GM19438 (cell line): ENCODE measurements around the gene SYT6.

Experiments used
- ATAC-seq: cut with Tn5 transposase; IDR thresholded peaks from one replicate; pipeline ENCODE4 v1.9.1; 2021; ENCODE audit warnings: low read depth; ENCODE audit not compliant: unreplicated experiment

SYT6 gene

GRCh38 chr1:114094675-114095074, 59.0 kb downstream of the SYT6 start:
- ATAC-seq: no peak

DNA sequence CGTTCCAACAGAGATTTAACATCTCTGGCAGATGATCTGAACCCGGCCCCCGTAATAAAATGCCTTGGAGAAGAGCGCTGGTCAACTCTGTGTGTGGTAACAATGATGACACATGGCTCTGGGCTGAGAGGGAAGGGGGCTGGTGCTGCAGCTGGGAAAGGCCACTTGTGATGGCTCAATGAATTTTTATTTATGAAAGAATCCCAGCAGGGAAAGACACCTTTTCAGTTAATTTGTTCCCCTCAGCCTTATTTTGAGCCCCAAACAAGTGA, 59.4 kb downstream of the SYT6 start:
- ATAC-seq: no peak

GRCh38 chr1:114093624-114094362, 59.9 kb downstream of the SYT6 start:
- ATAC-seq: no peak

GRCh38 chr1:114092186-114093062, 61.2 kb downstream of the SYT6 start:
- ATAC-seq: no peak

DNA sequence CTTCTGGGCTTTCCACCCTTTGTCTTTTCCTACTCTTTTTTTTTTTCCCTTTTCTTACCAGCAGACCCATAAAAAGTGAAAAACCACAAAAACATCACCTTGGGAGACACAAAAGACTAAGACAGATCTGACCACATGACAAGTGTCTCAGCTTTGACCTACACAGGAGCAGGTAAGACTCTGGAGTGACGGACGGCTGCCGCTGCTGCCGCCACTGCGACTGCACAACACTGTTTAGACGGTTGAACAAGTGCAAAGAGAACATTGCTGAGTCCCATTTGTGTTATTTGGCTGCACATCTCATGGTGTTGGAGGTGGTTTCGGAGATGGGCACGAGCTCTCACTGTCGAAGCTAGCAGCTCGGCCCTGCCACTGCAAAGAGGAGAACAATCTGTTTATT, 62.0 kb downstream of the SYT6 start:
- ATAC-seq: no peak

DNA sequence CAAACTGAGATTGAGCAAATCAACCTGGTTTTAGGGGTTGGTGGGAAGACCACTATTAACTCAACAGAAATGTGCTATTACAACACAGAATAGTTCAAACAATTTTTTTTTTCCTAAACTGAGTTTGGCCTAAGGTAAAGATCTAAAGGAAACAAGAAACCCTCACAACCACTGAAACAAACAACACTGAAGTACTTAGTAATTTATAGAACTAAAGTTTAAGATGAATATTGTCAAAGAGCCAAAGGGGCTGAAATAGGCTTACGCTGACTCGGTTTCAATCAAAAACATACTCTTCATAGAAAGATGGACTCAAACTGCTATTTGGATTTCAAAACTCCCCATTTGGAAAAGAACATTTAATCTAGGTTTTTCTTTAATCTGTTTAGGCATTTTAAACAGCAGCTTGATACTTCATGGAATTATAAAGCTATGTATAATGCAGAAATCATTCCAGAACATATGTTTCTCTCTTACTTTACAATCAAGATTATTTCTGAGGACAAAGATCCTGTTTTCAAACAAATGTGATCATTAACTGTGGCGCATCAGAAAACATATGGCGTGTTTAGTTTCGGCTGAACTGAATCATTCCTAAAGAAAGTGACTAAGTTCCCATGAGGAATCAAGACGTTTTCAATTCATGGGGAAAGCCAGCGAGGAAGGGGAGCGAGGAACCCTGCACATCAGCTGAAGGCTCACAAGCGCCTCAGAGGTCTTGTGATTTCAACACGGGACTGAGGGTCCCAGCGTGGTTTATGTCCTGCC, 62.7 kb downstream of the SYT6 start:
- no peak for ATAC-seq

DNA sequence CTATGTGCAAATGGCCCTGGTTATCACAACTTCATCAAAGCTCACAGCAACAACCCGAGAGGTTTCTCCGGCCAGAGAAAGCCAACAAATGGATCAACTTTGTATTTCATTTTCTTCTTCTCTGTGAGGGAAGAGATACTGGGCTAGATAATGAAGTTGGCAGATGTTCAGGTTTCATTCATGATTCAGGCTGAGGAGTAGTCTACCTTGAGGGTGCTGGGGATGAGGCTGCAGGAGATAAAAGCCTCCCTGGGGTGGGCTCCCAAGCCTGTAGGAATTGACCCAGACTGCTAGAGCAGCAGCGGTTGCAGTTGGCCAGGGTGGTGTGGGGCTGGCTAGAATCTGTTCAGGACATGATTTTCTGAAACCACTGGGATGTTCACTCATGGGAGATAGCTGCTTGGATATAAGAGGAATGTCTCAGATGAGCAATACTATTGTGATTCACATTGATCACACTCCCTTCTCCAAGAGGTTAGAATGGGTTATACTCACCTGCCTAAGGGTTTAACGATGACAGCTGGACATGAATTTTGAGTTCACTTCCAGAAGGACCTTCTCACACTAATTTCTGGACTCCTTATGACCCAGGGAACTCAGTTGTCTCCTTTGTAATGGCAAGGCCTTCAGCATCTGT, 64.0 kb downstream of the SYT6 start:
- ATAC-seq: no peak

DNA sequence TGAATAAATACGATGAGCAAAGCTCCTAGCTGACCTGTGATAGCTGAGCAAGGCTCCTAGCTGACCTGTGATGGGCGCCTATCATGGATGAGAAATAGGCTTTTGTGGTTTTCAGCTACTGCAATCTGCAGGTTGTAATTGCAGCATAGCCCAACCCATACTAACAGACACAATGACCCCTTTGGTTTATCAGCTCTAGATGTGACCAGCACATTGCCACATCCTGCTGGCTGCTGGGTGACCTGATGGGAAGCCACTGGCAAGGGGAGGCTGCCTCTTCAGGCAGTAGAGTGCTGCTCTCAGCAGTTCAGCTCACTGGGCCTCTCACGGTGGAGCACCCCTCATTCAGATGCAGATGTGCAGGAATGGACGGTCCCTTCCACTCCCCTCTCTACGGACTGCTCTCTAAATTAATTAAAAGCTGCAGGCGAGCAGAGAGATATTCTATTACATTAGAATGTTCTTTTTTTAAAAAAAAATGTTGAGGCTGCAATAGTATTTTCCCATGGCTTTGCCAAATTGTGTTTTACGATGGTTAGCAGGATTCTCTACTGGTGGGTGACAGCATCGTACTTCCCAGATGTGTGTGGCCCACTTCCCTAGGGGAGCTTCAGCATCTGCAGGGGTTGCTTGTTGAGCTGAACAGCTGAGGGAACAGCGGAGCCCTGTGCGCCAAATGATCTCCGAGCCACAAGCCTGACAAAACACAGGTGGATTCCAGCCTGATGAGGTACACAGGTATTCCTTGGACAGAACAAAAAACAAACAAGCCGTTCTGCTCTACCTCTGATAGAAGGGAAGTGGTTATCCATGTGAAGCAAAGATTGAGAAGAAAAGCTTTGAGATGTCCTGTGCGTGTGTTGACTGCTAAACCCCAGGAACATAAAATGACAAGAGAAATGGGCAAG, 65.0 kb downstream of the SYT6 start:
- ATAC-seq: no peak

DNA sequence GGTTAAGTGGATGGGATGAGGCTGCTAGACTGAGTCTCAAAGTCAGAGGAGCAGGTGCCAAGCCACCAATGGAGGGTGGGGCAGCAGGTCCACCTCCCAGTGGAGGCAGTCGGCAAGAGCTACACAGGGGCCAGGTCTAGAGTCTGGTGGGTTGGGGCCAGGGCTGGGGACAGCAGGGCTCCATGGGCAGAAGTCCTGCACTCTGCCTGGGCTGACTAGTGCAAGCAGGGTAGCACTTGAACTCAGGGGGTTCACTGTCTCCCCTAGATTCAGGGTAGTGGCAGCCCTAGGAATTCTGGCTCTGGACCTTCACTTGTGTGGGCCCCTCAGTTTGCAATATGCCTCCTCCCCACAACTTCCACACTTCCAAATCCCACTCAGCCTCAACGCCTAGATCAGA, 66.2 kb downstream of the SYT6 start:
- no peak for ATAC-seq

- no peak for ATAC-seq
Observed at GRCh38 chr1:114086601-114087368, 66.9 kb downstream of the SYT6 start.

DNA sequence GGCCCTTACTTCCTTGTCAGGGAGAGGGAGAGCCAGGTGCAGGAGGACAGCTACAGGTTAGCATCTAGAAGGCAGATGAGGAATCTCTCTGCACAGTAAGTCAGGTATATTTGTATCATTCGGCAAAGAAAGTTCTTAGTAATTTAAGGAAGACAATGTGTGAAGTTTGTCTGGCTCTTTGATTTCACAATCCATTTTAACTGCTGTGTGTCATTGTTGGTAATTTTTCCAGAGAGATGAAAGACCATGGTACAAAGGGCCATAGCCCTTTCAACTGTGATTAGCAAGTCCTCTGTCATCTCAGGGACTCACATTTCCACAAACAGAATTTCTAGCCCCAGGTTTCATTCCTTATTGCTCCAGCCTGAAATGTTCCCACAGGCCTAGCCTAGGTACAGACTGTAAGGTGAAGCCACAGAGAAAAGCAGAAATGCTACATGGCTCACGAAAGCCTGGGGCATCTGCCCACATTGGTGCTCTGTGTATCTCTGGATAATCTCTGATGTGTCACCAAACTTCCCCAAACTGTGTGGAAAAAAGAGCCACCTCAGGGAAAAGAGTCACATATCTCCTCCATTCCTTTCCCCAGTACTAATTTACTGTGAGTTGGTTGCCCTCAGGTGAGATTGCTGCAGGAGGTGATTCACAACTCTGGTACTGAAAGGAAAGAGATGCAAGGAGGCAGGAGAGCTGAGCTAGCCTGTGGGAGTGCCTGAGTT, 70.6 kb downstream of the SYT6 start:
- no peak for ATAC-seq

GRCh38 chr1:114082304-114082630, 71.4 kb downstream of the SYT6 start:
- ATAC-seq: no peak

DNA sequence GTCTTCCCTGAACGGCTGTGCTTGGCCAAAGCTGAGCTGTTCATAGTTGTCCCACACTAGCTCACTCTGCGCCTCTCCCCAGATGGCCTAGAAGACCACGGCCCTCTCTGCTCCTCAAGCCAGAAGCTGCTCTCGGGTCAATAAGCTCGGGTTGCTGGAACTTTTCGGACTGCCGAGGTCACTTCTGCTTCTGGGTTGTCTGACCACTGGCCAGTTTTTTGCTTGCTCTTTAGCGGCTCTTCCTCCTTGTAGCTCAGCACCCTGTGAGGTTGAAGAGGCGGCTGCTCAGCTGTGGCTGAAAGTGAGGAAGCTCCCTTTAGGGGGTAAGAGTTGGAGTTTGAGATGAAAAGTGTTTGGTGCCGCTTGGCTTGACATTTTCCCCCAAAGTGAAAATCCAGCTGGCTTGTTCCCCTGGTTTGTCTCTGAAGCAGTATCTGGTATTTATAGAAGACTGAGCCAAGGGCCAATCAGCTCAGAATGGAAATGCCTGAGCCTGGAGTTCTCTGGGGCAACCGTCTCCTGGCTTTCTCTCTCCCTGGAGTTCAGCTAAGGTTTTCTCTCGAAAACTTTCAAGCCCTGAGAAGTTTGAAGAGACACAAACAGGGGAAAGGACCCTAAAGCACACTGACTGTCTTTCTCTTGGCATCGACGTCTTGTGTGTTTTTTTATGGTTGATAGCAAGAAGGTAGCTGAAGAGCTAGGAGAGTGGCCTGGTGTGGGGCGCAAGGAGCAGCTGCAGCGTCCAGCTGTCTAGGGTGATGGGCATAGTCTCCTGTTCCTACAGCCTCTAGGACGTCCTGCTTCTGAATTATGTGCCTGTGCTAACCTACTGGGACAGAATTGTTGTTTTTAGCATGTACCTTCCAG, 72.0 kb downstream of the SYT6 start:
- no peak for ATAC-seq

- no peak for ATAC-seq
Observed at GRCh38 chr1:114080511-114081436, 72.9 kb downstream of the SYT6 start.

DNA sequence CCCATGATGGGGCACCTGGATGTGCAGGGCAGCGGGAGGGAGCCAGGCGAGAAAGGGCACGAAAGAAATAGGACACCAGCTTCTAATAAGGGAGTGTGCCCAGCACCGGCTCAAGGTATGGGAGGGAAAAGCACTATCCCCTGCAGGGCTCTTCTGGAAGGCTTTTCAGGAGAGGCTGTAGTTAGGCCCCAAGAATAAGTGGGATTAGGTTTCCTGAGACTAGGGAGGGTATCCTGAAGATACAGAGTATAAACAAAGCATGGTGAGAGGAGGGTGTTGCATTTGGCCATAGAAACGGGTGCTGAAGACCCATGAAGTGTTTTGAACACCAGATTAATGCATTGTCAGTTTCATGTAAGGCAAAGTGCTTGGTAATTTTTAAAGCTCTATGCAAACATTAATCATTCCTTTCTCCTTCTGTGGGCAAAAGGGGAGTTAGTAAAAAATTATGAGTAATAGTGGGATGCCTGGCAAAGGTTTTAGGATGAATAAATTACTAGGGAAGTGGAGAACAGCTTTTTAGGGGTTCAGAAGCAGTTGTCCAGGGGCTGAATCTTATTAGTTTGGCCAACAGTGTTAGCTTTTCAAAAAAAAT, 74.0 kb downstream of the SYT6 start:
- no peak for ATAC-seq

- ATAC-seq: no peak
Observed at GRCh38 chr1:114078116-114078515, 75.6 kb downstream of the SYT6 start.
